Measurements from ENCODE around the gene ARHGEF4.

The ARHGEF4 gene

DNA sequence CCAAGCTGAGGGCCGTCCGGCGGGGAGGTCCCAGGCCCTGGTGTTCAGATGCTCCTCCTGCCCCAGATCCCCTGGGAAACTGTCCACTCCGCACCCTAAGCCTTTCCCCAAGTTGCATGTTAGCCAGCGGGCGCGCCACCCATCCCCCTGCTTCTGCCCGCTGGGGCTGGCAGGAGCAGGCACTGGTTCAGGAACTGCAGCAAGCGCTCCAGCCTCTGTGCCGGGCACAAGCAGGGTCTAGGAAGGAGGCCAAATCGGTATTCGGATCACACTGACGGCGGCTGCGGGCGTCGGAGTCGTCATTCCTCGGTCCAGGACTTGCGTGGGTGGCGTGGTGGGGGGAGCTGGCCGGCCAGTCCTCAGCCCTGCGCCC lies 202.8 kb downstream of the ARHGEF4 start:
- no peak overlapping the region for H3K9ac ChIP-seq (ENCODE audit: low read length)
- no peak overlapping the region for H3K4me2 ChIP-seq (ENCODE audit: low read depth, low read length)
- no peaks in the 10 kb centered on the region for H3K79me2 ChIP-seq (ENCODE audit: low read length)
- H4K20me1 ChIP-seq (ENCODE audit: insufficient read depth, low read length): no peaks in the 10 kb centered on the region
- H3K27me3 ChIP-seq (replicated peaks; ENCODE audit: insufficient read depth, low read length): no peaks in the 10 kb centered on the region
- no peaks in the 10 kb centered on the region for H3F3A ChIP-seq (ENCODE audit: insufficient read depth, low read length)
- no peak overlapping the region for H2AFZ ChIP-seq (ENCODE audit: low read length)
- H3K9me3 ChIP-seq (replicated peaks; ENCODE audit: insufficient read depth, low read length): no peaks in the 10 kb centered on the region
- no peak overlapping the region for H3K4me3 ChIP-seq (ENCODE audit: low read length)
- TF ChIP-seq, protein P1, sequence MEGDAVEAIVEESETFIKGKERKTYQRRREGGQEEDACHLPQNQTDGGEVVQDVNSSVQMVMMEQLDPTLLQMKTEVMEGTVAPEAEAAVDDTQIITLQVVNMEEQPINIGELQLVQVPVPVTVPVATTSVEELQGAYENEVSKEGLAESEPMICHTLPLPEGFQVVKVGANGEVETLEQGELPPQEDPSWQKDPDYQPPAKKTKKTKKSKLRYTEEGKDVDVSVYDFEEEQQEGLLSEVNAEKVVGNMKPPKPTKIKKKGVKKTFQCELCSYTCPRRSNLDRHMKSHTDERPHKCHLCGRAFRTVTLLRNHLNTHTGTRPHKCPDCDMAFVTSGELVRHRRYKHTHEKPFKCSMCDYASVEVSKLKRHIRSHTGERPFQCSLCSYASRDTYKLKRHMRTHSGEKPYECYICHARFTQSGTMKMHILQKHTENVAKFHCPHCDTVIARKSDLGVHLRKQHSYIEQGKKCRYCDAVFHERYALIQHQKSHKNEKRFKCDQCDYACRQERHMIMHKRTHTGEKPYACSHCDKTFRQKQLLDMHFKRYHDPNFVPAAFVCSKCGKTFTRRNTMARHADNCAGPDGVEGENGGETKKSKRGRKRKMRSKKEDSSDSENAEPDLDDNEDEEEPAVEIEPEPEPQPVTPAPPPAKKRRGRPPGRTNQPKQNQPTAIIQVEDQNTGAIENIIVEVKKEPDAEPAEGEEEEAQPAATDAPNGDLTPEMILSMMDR (IDR thresholded peaks at IDR 0.05; ENCODE audit: low read length): no peak
- no peak for TF ChIP-seq EZH2 (optimal IDR thresholded peaks at IDR 0.05; ENCODE audit: low read depth, low read length)
- no peak for DNase-seq
- no peak overlapping the region for H3K27ac ChIP-seq (ENCODE audit: low read length)
- no peaks in the 10 kb centered on the region for H3K4me1 ChIP-seq (ENCODE audit: low read length)
- H3K36me3 ChIP-seq (replicated peaks; ENCODE audit: insufficient read depth, low read length): no peaks in the 10 kb centered on the region
- H3K9me2 ChIP-seq (replicated peaks; ENCODE audit: insufficient read depth, low read length): no peaks in the 10 kb centered on the region

DNA sequence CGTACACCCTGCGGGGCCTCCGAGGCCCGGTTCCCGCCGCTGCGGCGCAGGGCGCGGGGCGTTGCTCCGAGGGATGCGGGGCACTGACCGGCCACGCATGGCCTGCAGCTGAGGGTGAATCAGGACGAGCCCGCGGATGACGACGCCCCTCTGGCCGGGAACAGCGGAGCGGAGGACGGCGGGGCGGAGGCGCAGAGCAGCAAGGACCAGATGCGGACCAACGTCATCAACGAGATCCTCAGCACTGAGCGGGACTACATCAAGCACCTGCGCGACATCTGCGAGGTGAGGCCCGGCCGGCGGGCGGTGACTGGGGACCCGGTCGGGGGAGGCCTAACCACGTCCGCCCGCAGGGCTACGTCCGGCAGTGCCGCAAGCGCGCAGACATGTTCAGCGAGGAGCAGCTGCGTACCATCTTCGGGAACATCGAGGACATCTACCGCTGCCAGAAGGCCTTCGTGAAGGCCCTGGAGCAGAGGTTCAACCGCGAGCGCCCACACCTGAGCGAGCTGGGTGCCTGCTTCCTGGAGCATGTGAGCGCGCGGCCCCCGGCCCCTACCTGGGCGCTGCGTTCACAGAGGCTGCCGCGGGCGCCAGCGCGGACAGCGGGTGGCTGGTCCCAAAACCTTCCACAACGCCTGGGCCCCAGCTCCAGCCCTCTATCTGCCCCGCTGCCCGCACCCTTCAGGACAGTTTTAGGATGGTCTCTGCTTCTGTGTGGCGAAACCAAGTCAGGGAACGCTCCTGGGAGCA lies 203.4 kb downstream of the ARHGEF4 start:
- H3K4me3 ChIP-seq (ENCODE audit: low read length): no peak overlapping the region

DNA sequence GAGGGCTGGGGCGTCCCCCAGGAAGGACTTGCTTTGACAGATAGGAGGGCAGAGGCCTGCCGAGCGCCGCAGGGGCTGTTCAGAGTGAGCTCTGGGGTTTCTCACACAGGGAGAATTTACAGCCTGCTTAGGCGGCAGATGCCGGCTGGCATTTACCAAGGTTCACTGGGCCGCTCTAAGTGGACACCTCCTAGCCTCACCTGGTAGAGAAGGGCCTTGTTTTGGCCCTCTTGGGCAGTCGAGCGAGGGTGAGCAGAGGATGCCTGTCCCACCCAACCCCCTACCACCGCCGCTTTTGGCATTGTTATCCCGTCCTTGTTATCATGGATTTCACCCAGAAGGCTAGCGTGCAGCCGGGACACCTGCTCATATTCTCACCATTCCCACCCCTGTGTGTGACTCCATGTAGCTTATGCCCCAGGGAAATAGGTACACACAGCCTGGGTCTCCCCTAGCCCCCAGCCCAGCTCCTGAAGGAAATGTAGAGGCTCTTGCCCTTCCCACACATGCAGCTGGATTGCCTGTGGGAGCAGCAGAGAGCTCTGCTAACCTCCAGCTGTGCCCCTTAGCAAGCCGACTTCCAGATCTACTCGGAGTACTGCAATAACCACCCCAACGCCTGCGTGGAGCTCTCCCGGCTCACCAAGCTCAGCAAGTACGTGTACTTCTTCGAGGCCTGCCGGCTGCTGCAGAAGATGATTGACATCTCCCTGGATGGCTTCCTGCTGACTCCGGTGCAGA lies 204.1 kb downstream of the ARHGEF4 start:
- no peaks in the 10 kb centered on the region for H3K4me1 ChIP-seq (ENCODE audit: low read length)
- H2AFZ ChIP-seq (ENCODE audit: low read length): no peak overlapping the region
- H3K4me2 ChIP-seq (ENCODE audit: low read depth, low read length): no peak overlapping the region
- H3F3A ChIP-seq (ENCODE audit: insufficient read depth, low read length): no peaks in the 10 kb centered on the region
- no peaks in the 10 kb centered on the region for H3K36me3 ChIP-seq (replicated peaks; ENCODE audit: insufficient read depth, low read length)
- no peak overlapping the region for H3K4me3 ChIP-seq (ENCODE audit: low read length)
- no peaks in the 10 kb centered on the region for H3K79me2 ChIP-seq (ENCODE audit: low read length)
- DNase-seq: no peak
- H4K20me1 ChIP-seq (ENCODE audit: insufficient read depth, low read length): no peaks in the 10 kb centered on the region
- H3K9me3 ChIP-seq (replicated peaks; ENCODE audit: insufficient read depth, low read length): no peaks in the 10 kb centered on the region
- no peak overlapping the region for H3K9ac ChIP-seq (ENCODE audit: low read length)
- no peaks in the 10 kb centered on the region for H3K9me2 ChIP-seq (replicated peaks; ENCODE audit: insufficient read depth, low read length)
- no peak for TF ChIP-seq EZH2phosphoT487 (IDR thresholded peaks at IDR 0.05; ENCODE audit: low read length)
- TF ChIP-seq EZH2 (optimal IDR thresholded peaks at IDR 0.05; ENCODE audit: low read depth, low read length): no peak
- TF ChIP-seq, protein P1 (IDR thresholded peaks at IDR 0.05; ENCODE audit: low read length): no peak
- no peaks in the 10 kb centered on the region for H3K27me3 ChIP-seq (replicated peaks; ENCODE audit: insufficient read depth, low read length)
- no peak overlapping the region for H3K27ac ChIP-seq (ENCODE audit: low read length)

More for the DNA sequence above, 203.4 kb downstream of the ARHGEF4 start:
- Histone ChIP-seq H3K79me2 (ENCODE audit: low read length) (no peaks in the 10 kb centered on the region), H3K27ac (ENCODE audit: low read length) (no peak overlapping the region), H3K4me2 (ENCODE audit: low read depth, low read length) (no peak overlapping the region), H3K27me3 (replicated peaks; ENCODE audit: insufficient read depth, low read length) (no peaks in the 10 kb centered on the region), H3F3A (ENCODE audit: insufficient read depth, low read length) (no peaks in the 10 kb centered on the region), H3K36me3 (replicated peaks; ENCODE audit: insufficient read depth, low read length) (no peaks in the 10 kb centered on the region), H3K9me3 (replicated peaks; ENCODE audit: insufficient read depth, low read length) (no peaks in the 10 kb centered on the region), H4K20me1 (ENCODE audit: insufficient read depth, low read length) (no peaks in the 10 kb centered on the region), H3K9ac (ENCODE audit: low read length) (no peak overlapping the region), H3K9me2 (replicated peaks; ENCODE audit: insufficient read depth, low read length) (no peaks in the 10 kb centered on the region), H2AFZ (ENCODE audit: low read length) (no peak overlapping the region), H3K4me1 (ENCODE audit: low read length) (no peaks in the 10 kb centered on the region)
- DNase-seq: no peak
- TF ChIP-seq EZH2 (optimal IDR thresholded peaks at IDR 0.05; ENCODE audit: low read depth, low read length) (no peak), EZH2phosphoT487 (IDR thresholded peaks at IDR 0.05; ENCODE audit: low read length) (no peak)
- TF ChIP-seq, protein P1 (IDR thresholded peaks at IDR 0.05; ENCODE audit: low read length): no peak
